Transverse colon (tissue), 4 donors: ENCODE measurements around the gene DONSON.

Experiments
- EP300 ChIP-seq: sonication (generic); formaldehyde crosslinking; IDR thresholded peaks from one replicate; pipeline ENCODE4 v1.6.1; 2017; ENCODE audit warnings: antibody characterized with exemption, low read depth
- POLR2A ChIP-seq: fragments of 450-650 bp; IDR thresholded peaks from one replicate; pipeline ENCODE4 v1.6.1; 2016; ENCODE audit warnings: antibody characterized with exemption, mild to moderate bottlenecking, moderate library complexity
- POLR2AphosphoS5 ChIP-seq, 3 donors: sonication (generic); formaldehyde crosslinking; IDR thresholded peaks; one replicate each; pipeline ENCODE4 v1.6.1; 2016; ENCODE audit warnings: antibody characterized with exemption in 3 of 3
- TF ChIP-seq, protein P1 (sequence below), 5 experiments: fragments of 200-600 bp in 3 of 5; fragments of 450-650 bp in 2 of 5; sonication (generic) in 3 of 5; IDR thresholded peaks; 1 replicate in 2 of 5; 2 replicates in 3 of 5; pipeline ENCODE4 v1.5.1; 2016 to 2017; ENCODE audit warnings: antibody characterized with exemption in 5 of 5, inconsistent platforms in 3 of 5, mild to moderate bottlenecking in 2 of 5, moderate library complexity in 1 of 5

DNA sequence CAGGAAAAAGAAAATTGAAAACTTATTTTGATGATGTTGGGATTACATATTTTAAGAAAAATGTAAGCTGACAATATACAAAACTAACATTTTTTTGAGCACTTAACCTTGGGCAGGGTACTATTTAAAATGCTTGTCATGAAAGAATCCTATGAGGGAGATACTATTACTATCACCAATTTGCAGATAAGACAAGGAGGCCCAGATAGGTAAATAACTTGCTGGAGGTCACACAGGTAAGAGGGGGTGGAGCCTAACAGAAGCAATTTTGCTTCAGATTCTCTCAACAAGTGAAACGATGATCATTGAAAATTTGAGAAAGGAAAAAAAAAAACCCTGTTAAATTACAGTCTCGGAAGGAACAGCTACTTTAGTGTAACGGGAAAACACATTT, 47.8 kb downstream of the DONSON start:
- TF ChIP-seq, protein P1, sequence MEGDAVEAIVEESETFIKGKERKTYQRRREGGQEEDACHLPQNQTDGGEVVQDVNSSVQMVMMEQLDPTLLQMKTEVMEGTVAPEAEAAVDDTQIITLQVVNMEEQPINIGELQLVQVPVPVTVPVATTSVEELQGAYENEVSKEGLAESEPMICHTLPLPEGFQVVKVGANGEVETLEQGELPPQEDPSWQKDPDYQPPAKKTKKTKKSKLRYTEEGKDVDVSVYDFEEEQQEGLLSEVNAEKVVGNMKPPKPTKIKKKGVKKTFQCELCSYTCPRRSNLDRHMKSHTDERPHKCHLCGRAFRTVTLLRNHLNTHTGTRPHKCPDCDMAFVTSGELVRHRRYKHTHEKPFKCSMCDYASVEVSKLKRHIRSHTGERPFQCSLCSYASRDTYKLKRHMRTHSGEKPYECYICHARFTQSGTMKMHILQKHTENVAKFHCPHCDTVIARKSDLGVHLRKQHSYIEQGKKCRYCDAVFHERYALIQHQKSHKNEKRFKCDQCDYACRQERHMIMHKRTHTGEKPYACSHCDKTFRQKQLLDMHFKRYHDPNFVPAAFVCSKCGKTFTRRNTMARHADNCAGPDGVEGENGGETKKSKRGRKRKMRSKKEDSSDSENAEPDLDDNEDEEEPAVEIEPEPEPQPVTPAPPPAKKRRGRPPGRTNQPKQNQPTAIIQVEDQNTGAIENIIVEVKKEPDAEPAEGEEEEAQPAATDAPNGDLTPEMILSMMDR (IDR thresholded peaks at IDR 0.05): no peak
- TF ChIP-seq POLR2A (no peak), POLR2AphosphoS5 (IDR thresholded peaks at IDR 0.05) (no peak), EP300 (no peak)
